NCI-H2227 treated with DMSO at 0.1 percent for 48 hours (cell line): Measurements from ENCODE around the gene SOX13.

Source experiments
- DNase-seq: peaks from one replicate; lab custom pipeline; 2025; lab: John Stamatoyannopoulos, UW

SOX13 gene

GRCh38 chr1:204065174-204065985 lies 7.5 kb upstream of the SOX13 start:
- no peak for DNase-seq

GRCh38 chr1:204065986-204066300 lies 7.0 kb upstream of the SOX13 start:
- DNase-seq: no peak

- no peak for DNase-seq
Observed at GRCh38 chr1:204067935-204068334, 5.0 kb upstream of the SOX13 start.

GRCh38 chr1:204069887-204070286 lies 3.0 kb upstream of the SOX13 start:
- DNase-seq: no peak

GRCh38 chr1:204070895-204071294 lies 2.0 kb upstream of the SOX13 start:
- DNase-seq: no peak

GRCh38 chr1:204073837-204074273 lies 940 bp downstream of the SOX13 start:
- no peak for DNase-seq

GRCh38 chr1:204074274-204075138 lies 1.6 kb downstream of the SOX13 start:
- DNase-seq: peak; percentile 38

- no peak for DNase-seq
Observed at GRCh38 chr1:204075139-204075521, 2.2 kb downstream of the SOX13 start.

- no peak for DNase-seq
Observed at GRCh38 chr1:204075890-204076846, 3.3 kb downstream of the SOX13 start.

- no peak for DNase-seq
Observed at GRCh38 chr1:204076891-204077290, 4.0 kb downstream of the SOX13 start.

GRCh38 chr1:204077979-204078696 lies 5.2 kb downstream of the SOX13 start:
- DNase-seq: no peak

- no peak for DNase-seq
Observed at GRCh38 chr1:204079608-204079999, 6.7 kb downstream of the SOX13 start.

- no peak for DNase-seq
Observed at GRCh38 chr1:204080163-204080903, 7.4 kb downstream of the SOX13 start.

GRCh38 chr1:204081164-204081790 lies 8.4 kb downstream of the SOX13 start:
- no peak for DNase-seq

GRCh38 chr1:204081791-204082513 lies 9.0 kb downstream of the SOX13 start:
- DNase-seq: no peak

- no peak for DNase-seq
Observed at GRCh38 chr1:204083491-204083890, 10.6 kb downstream of the SOX13 start.

- peak; percentile 23 for DNase-seq
Observed at GRCh38 chr1:204084247-204084772, 11.4 kb downstream of the SOX13 start.

- DNase-seq: no peak
Observed at GRCh38 chr1:204085876-204086275, 13.0 kb downstream of the SOX13 start.

- DNase-seq: no peak
Observed at GRCh38 chr1:204087181-204087892, 14.4 kb downstream of the SOX13 start.
